SK-N-SH treated with all-trans-retinoic acid at 6 μM for 48 hours (cell line): Measurements from ENCODE around the gene CXCL1.

Experiments
- ATAC-seq: fragments of 200-7000 bp; cut with Tn5 transposase; 3 replicates; pipeline ENCODE4 v1.9.1; 2020; ENCODE audit warnings: mild to moderate bottlenecking, moderate library complexity
- ARNTL ChIP-seq: fragments of 450-650 bp; formaldehyde crosslinking; IDR thresholded peaks from 2 replicates; pipeline ENCODE4 v1.5.0; 2020; ENCODE audit warnings: low read depth, mild to moderate bottlenecking, moderate library complexity, borderline replicate concordance
- BACH2 ChIP-seq: fragments of 250-450 bp; sonication (Bioruptor Pico); IDR thresholded peaks from 2 replicates; pipeline ENCODE4 v1.9.0; 2021; ENCODE audit warnings: mild to moderate bottlenecking, borderline replicate concordance
- CSDC2 ChIP-seq: fragments of 250-450 bp; sonication (Bioruptor Pico); IDR thresholded peaks from 2 replicates; pipeline ENCODE4 v1.5.0; 2020; ENCODE audit warnings: mild to moderate bottlenecking, moderate library complexity
- CSRNP3 ChIP-seq: fragments of 250-450 bp; sonication (Bioruptor Pico); IDR thresholded peaks from 2 replicates; pipeline ENCODE4 v1.5.1; 2021; ENCODE audit warnings: mild to moderate bottlenecking, moderate library complexity
- ESRRG ChIP-seq: fragments of 250-450 bp; sonication (Bioruptor Pico); IDR thresholded peaks from 2 replicates; pipeline ENCODE4 v1.6.1; 2021; ENCODE audit warnings: mild to moderate bottlenecking
- GLIS3 ChIP-seq: fragments of 250-450 bp; sonication (Bioruptor Pico); IDR thresholded peaks from 2 replicates; pipeline ENCODE4 v1.5.0; 2020; ENCODE audit warnings: mild to moderate bottlenecking, moderate library complexity
- ISL1 ChIP-seq: fragments of 250-450 bp; sonication (Bioruptor Pico); IDR thresholded peaks from 2 replicates; pipeline ENCODE4 v2.1.2; 2022; ENCODE audit warnings: mild to moderate bottlenecking, moderate library complexity
- OSR1 ChIP-seq: fragments of 250-450 bp; sonication (Bioruptor Pico); IDR thresholded peaks from 2 replicates; pipeline ENCODE4 v1.8.0; 2022; ENCODE audit warnings: moderate library complexity, mild to moderate bottlenecking, inconsistent platforms
- POU6F1 ChIP-seq: fragments of 250-450 bp; sonication (Bioruptor Pico); IDR thresholded peaks from 2 replicates; pipeline ENCODE4 v1.8.0; 2021; ENCODE audit warnings: low read depth, mild to moderate bottlenecking, moderate library complexity, borderline replicate concordance
- PPARA ChIP-seq: fragments of 250-450 bp; sonication (Bioruptor Pico); IDR thresholded peaks from 2 replicates; pipeline ENCODE4 v1.5.0; 2020; ENCODE audit warnings: mild to moderate bottlenecking, borderline replicate concordance
- RARB ChIP-seq: fragments of 250-450 bp; sonication (Bioruptor Pico); IDR thresholded peaks from 2 replicates; pipeline ENCODE4 v1.8.0; 2021; ENCODE audit warnings: mild to moderate bottlenecking, moderate library complexity
- SNAI2 ChIP-seq: fragments of 250-450 bp; sonication (Bioruptor Pico); IDR thresholded peaks from 2 replicates; pipeline ENCODE4 v1.5.0; 2020; ENCODE audit warnings: mild to moderate bottlenecking, moderate library complexity
- TCF4 ChIP-seq: fragments of 250-450 bp; sonication (Bioruptor Pico); IDR thresholded peaks from 2 replicates; pipeline ENCODE4 v1.8.0; 2021; ENCODE audit warnings: mild to moderate bottlenecking, moderate library complexity, borderline replicate concordance
- TOX ChIP-seq: fragments of 250-450 bp; sonication (Bioruptor Pico); IDR thresholded peaks from 2 replicates; pipeline ENCODE4 v1.8.0; 2021; ENCODE audit warnings: mild to moderate bottlenecking, moderate library complexity, borderline replicate concordance
- ZC3H10 ChIP-seq: fragments of 250-450 bp; sonication (Bioruptor Pico); IDR thresholded peaks from 2 replicates; pipeline ENCODE4 v1.5.1; 2021; ENCODE audit warnings: mild to moderate bottlenecking, moderate library complexity
- ZFP3 ChIP-seq: fragments of 250-450 bp; sonication (Bioruptor Pico); IDR thresholded peaks from 2 replicates; pipeline ENCODE4 v1.5.0; 2020; ENCODE audit warnings: mild to moderate bottlenecking, moderate library complexity
- ZFP30 ChIP-seq: fragments of 450-650 bp; formaldehyde crosslinking; IDR thresholded peaks from 2 replicates; pipeline ENCODE4 v1.5.0; 2022; ENCODE audit warnings: mild to moderate bottlenecking, moderate library complexity
- ZNF565 ChIP-seq: fragments of 450-650 bp; formaldehyde crosslinking; conservative IDR thresholded peaks from 2 replicates; pipeline ENCODE4 v1.5.0; 2020; ENCODE audit warnings: low read depth, mild to moderate bottlenecking, moderate library complexity
- ZNF70 ChIP-seq: fragments of 450-650 bp; formaldehyde crosslinking; IDR thresholded peaks from 2 replicates; pipeline ENCODE4 v1.5.0; 2020; ENCODE audit warnings: mild to moderate bottlenecking, moderate library complexity
- ZNF8 ChIP-seq: fragments of 450-650 bp; formaldehyde crosslinking; IDR thresholded peaks from 2 replicates; pipeline ENCODE4 v1.5.0; 2020; ENCODE audit warnings: mild to moderate bottlenecking, moderate library complexity
- TF ChIP-seq, protein P1 (sequence below): fragments of 250-450 bp; sonication (Bioruptor Pico); IDR thresholded peaks from 2 replicates; pipeline ENCODE4 v1.5.1; 2020; ENCODE audit warnings: low read depth, mild to moderate bottlenecking, moderate library complexity
- TF ChIP-seq, protein P2 (sequence below): fragments of 250-450 bp; sonication (Bioruptor Pico); IDR thresholded peaks from 2 replicates; pipeline ENCODE4 v1.5.0; 2020; ENCODE audit warnings: mild to moderate bottlenecking, moderate library complexity
- TF ChIP-seq, protein P3 (sequence below): fragments of 250-450 bp; sonication (Bioruptor Pico); IDR thresholded peaks from 2 replicates; pipeline ENCODE4 v1.8.0; 2020; ENCODE audit warnings: mild to moderate bottlenecking, moderate library complexity, borderline replicate concordance

The CXCL1 gene

GRCh38 chr4:73864961-73865360 lies 4.2 kb upstream of the CXCL1 start:
- ATAC-seq = no peak
- TF ChIP-seq PPARA (CRISPR knock-in tag) (no peak), CSRNP3 (CRISPR knock-in tag) (no peak), CSDC2 (CRISPR knock-in tag) (no peak), RARB (CRISPR knock-in tag) (no peak), SNAI2 (CRISPR knock-in tag) (no peak), ZC3H10 (no peak), ARNTL (CRISPR knock-in tag) (no peak), BACH2 (CRISPR knock-in tag) (no peak), OSR1 (CRISPR knock-in tag) (no peak), TOX (CRISPR knock-in tag) (no peak), ISL1 (CRISPR knock-in tag) (no peak), ZNF8 (CRISPR knock-in tag) (no peak)
- TF ChIP-seq, protein P1, sequence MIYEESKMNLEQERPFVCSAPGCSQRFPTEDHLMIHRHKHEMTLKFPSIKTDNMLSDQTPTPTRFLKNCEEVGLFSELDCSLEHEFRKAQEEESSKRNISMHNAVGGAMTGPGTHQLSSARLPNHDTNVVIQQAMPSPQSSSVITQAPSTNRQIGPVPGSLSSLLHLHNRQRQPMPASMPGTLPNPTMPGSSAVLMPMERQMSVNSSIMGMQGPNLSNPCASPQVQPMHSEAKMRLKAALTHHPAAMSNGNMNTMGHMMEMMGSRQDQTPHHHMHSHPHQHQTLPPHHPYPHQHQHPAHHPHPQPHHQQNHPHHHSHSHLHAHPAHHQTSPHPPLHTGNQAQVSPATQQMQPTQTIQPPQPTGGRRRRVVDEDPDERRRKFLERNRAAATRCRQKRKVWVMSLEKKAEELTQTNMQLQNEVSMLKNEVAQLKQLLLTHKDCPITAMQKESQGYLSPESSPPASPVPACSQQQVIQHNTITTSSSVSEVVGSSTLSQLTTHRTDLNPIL (CRISPR knock-in tag) = no peak
- TF ChIP-seq, protein P2, sequence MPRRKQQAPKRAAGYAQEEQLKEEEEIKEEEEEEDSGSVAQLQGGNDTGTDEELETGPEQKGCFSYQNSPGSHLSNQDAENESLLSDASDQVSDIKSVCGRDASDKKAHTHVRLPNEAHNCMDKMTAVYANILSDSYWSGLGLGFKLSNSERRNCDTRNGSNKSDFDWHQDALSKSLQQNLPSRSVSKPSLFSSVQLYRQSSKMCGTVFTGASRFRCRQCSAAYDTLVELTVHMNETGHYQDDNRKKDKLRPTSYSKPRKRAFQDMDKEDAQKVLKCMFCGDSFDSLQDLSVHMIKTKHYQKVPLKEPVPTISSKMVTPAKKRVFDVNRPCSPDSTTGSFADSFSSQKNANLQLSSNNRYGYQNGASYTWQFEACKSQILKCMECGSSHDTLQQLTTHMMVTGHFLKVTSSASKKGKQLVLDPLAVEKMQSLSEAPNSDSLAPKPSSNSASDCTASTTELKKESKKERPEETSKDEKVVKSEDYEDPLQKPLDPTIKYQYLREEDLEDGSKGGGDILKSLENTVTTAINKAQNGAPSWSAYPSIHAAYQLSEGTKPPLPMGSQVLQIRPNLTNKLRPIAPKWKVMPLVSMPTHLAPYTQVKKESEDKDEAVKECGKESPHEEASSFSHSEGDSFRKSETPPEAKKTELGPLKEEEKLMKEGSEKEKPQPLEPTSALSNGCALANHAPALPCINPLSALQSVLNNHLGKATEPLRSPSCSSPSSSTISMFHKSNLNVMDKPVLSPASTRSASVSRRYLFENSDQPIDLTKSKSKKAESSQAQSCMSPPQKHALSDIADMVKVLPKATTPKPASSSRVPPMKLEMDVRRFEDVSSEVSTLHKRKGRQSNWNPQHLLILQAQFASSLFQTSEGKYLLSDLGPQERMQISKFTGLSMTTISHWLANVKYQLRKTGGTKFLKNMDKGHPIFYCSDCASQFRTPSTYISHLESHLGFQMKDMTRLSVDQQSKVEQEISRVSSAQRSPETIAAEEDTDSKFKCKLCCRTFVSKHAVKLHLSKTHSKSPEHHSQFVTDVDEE = no peak

GRCh38 chr4:73865431-73866096 lies 3.6 kb upstream of the CXCL1 start:
- no peak for TF ChIP-seq OSR1 (CRISPR knock-in tag)
- TF ChIP-seq POU6F1 = no peak
- no peak for TF ChIP-seq SNAI2 (CRISPR knock-in tag)
- no peak for TF ChIP-seq ARNTL (CRISPR knock-in tag)
- TF ChIP-seq BACH2 (CRISPR knock-in tag) = no peak
- TF ChIP-seq ZFP30 (CRISPR knock-in tag) = no peak
- TF ChIP-seq, protein P3, sequence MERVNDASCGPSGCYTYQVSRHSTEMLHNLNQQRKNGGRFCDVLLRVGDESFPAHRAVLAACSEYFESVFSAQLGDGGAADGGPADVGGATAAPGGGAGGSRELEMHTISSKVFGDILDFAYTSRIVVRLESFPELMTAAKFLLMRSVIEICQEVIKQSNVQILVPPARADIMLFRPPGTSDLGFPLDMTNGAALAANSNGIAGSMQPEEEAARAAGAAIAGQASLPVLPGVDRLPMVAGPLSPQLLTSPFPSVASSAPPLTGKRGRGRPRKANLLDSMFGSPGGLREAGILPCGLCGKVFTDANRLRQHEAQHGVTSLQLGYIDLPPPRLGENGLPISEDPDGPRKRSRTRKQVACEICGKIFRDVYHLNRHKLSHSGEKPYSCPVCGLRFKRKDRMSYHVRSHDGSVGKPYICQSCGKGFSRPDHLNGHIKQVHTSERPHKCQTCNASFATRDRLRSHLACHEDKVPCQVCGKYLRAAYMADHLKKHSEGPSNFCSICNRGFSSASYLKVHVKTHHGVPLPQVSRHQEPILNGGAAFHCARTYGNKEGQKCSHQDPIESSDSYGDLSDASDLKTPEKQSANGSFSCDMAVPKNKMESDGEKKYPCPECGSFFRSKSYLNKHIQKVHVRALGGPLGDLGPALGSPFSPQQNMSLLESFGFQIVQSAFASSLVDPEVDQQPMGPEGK (CRISPR knock-in tag) = no peak
- TF ChIP-seq, protein P1 (CRISPR knock-in tag) = no peak
- TF ChIP-seq ZNF70 (CRISPR knock-in tag) = no peak
- no peak for TF ChIP-seq TOX (CRISPR knock-in tag)
- no peak for TF ChIP-seq CSRNP3 (CRISPR knock-in tag)
- TF ChIP-seq ZC3H10 = no peak
- TF ChIP-seq TCF4 = no peak
- TF ChIP-seq RARB (CRISPR knock-in tag) = no peak
- TF ChIP-seq ISL1 (CRISPR knock-in tag) = no peak
- TF ChIP-seq ZNF565 (CRISPR knock-in tag) = no peak
- no peak for TF ChIP-seq ZFP3 (CRISPR knock-in tag)
- no peak for TF ChIP-seq PPARA (CRISPR knock-in tag)
- no peak for TF ChIP-seq ESRRG (CRISPR knock-in tag)
- TF ChIP-seq GLIS3 = no peak
- no peak for ATAC-seq
